Left ventricle myocardium inferior (tissue), 1 donor: ENCODE measurements around the gene GPR52. TPM values are rescaled to one million over a fixed set of nuclear protein-coding genes. Genes with fewer than 3 reads are reported as not detected.
A peak's percentile ranks its signal among the peaks of the same experiment; 100 is the strongest.

ENCODE experiments used
- DNase-seq: peaks from one replicate; pipeline ENCODE4 v3.0.0-alpha.2; 2020
- H3K27ac ChIP-seq: fragments of 200-600 bp; replicated peaks from 2 replicates; pipeline ENCODE4 v1.8.0; 2021
- H3K27me3 ChIP-seq: fragments of 200-600 bp; 2 replicates; pipeline ENCODE4 v1.8.0; 2021; ENCODE audit warnings: low read depth
- H3K36me3 ChIP-seq: fragments of 200-600 bp; 2 replicates; pipeline ENCODE4 v1.8.0; 2021
- H3K4me1 ChIP-seq: fragments of 200-600 bp; 2 replicates; pipeline ENCODE4 v1.8.0; 2021
- H3K4me3 ChIP-seq: fragments of 200-600 bp; 2 replicates; pipeline ENCODE4 v1.8.0; 2021; ENCODE audit warnings: mild to moderate bottlenecking, moderate library complexity
- H3K9me3 ChIP-seq: fragments of 200-600 bp; replicated peaks from 2 replicates; pipeline ENCODE4 v1.8.0; 2021
- intact Hi-C: fragments of 100-400 bp; cut with micrococcal nuclease; formaldehyde crosslinking; loops from one replicate; pipeline ENCODE4 v1.11.0; 2022
- long read RNA-seq: library from polyadenylated mRNA; unstranded; transcript quantifications from one replicate; pipeline ENCODE4 v2.0.0, GENCODE V29; 2021
- total RNA-seq: library from RNA; stranded (reverse); fragmentation: NEBNext Ultra II Directional; extraction: Animal tissue kit (Norgen Biotek cat#: 25700); gene quantifications from one replicate; pipeline ENCODE4 v1.2.1, GENCODE V29; 2021
- TF ChIP-seq, protein P1 (sequence below): fragments of 200-600 bp; IDR thresholded peaks from 2 replicates; pipeline ENCODE4 v1.8.0; 2021; ENCODE audit warnings: antibody characterized with exemption, mild to moderate bottlenecking, borderline replicate concordance
- donor health status: DM: no; HTN: yes; CAD: no; lungs with severe emphysema.

The GPR52 gene, protein sequence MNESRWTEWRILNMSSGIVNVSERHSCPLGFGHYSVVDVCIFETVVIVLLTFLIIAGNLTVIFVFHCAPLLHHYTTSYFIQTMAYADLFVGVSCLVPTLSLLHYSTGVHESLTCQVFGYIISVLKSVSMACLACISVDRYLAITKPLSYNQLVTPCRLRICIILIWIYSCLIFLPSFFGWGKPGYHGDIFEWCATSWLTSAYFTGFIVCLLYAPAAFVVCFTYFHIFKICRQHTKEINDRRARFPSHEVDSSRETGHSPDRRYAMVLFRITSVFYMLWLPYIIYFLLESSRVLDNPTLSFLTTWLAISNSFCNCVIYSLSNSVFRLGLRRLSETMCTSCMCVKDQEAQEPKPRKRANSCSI
- total RNA-seq, result 0.91 TPM
- long read RNA-seq, result 0 reads

DNA sequence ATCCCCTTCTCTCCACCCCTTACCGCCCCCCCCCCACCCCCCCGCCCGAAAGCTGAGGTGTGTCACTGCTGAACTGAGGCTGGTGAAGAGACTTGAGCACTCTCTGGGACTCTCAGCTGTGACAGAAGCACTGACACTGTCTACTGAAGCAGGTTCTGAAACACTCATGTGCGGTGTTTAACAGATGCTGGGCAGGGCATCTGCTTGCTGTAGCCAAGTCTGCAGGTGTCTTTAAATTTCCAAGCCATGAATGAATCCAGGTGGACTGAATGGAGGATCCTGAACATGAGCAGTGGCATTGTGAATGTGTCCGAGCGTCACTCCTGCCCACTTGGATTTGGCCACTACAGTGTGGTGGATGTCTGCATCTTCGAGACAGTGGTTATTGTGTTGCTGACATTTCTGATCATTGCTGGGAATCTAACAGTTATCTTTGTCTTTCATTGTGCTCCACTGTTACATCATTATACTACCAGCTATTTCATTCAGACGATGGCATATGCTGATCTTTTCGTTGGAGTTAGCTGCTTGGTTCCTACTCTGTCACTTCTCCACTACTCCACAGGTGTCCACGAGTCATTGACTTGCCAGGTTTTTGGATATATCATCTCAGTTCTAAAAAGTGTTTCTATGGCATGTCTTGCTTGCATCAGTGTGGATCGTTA lies at the start of gene GPR52:
GPR52 (plus strand) TSS at position 99 of the 665 bp plus-strand sequence; CDS start at position 247, 148 bp downstream.
- H3K36me3 ChIP-seq, result no peaks in the 10 kb centered on the region
- H3K4me1 ChIP-seq, result peaks cover 24% of the 10 kb centered on the region
- peaks cover 10% of the 10 kb centered on the region for H3K9me3 ChIP-seq
- H3K27ac ChIP-seq, result peak within 1 kb of the TSS; percentile 7
- no peak for DNase-seq
- TF ChIP-seq, protein P1, sequence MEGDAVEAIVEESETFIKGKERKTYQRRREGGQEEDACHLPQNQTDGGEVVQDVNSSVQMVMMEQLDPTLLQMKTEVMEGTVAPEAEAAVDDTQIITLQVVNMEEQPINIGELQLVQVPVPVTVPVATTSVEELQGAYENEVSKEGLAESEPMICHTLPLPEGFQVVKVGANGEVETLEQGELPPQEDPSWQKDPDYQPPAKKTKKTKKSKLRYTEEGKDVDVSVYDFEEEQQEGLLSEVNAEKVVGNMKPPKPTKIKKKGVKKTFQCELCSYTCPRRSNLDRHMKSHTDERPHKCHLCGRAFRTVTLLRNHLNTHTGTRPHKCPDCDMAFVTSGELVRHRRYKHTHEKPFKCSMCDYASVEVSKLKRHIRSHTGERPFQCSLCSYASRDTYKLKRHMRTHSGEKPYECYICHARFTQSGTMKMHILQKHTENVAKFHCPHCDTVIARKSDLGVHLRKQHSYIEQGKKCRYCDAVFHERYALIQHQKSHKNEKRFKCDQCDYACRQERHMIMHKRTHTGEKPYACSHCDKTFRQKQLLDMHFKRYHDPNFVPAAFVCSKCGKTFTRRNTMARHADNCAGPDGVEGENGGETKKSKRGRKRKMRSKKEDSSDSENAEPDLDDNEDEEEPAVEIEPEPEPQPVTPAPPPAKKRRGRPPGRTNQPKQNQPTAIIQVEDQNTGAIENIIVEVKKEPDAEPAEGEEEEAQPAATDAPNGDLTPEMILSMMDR, result no peak
- no peaks in the 10 kb centered on the region for H3K27me3 ChIP-seq
- intact Hi-C loops, result no loop called here
- H3K4me3 ChIP-seq, result no peak within 1 kb of the TSS

DNA sequence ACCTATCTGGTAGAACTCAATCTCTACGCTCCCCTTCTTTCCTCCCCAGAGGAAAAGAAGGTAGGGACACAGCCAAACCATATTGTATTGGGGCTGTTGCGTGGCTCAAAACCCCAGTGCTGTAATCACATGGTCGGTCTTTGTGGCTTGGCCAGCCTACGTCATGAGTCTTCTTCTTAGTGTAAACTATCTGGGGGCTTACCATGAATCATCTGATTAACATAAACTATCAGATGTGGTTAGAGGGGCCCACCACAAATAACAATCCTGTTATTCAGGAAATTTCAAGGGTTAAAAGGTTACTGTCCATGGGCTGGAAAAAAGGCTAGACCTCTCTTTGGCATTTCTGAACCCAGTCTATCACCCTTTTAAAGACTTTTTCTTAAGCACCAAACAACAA lies 49.5 kb upstream of the GPR52 start:
- TF ChIP-seq, protein P1, result no peak
- H3K36me3 ChIP-seq, result peaks cover 23% of the 10 kb centered on the region
- no peak overlapping the region for H3K27ac ChIP-seq
- H3K9me3 ChIP-seq, result peaks cover 9% of the 10 kb centered on the region
- intact Hi-C loops, result loop anchor here (5.0 kb wide), 1 partner anchor 106 kb away; no protein-coding TSS in a partner anchor
- H3K4me3 ChIP-seq, result no peak overlapping the region
- DNase-seq, result no peak
- no peaks in the 10 kb centered on the region for H3K4me1 ChIP-seq
- H3K27me3 ChIP-seq, result no peaks in the 10 kb centered on the region

DNA sequence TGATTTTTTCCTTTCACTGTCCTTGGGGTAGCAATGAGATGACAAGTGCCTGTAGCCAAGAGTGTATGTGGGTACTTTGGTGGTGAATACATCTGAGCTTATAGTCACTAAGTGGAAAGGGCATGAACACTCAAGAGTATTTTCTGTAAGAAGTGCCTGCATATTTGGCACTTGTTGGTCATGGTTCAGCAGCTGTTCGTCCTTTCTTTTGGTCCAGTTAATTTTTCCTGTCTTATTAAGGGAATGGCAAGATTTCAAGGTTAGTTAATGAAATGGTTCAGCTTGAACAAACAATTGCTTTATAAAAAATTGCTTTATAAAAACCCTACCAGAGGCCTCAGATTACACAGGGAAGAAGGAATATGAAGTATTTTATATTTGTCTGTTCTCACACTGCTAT lies 48.6 kb upstream of the GPR52 start:
- Histone ChIP-seq H3K4me1 (no peaks in the 10 kb centered on the region), H3K4me3 (no peak overlapping the region), H3K27ac (no peak overlapping the region), H3K36me3 (peaks cover 13% of the 10 kb centered on the region), H3K27me3 (no peaks in the 10 kb centered on the region), H3K9me3 (no peaks in the 10 kb centered on the region)
- DNase-seq, result no peak
- TF ChIP-seq, protein P1, result no peak
- intact Hi-C loops, result loop anchor here (5.0 kb wide), 1 partner anchor 107 kb away; no protein-coding TSS in a partner anchor

DNA sequence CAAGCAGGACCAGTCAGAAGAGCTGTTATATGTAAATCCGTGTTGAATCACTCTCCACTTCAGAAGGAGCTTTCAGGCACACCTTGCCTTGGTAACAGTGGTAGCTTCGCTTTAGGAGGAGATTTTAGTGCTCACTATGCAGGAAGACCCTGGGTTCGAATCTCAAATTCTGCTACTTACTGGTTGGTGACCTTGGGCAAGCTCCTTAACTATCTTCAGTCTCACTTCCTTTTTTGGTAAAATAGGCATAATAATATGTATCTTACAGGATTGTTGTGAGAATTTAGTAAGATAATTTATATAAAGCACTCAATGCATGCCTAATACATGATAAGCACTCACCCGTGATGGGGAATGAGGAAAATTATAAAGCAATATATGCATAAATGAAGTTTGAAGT lies 46.7 kb upstream of the GPR52 start:
- intact Hi-C loops, result no loop called here
- Histone ChIP-seq H3K27me3 (no peaks in the 10 kb centered on the region), H3K4me3 (no peak overlapping the region), H3K36me3 (peaks cover 10% of the 10 kb centered on the region), H3K9me3 (no peaks in the 10 kb centered on the region), H3K4me1 (no peaks in the 10 kb centered on the region), H3K27ac (no peak overlapping the region)
- TF ChIP-seq, protein P1, result no peak
- no peak for DNase-seq

DNA sequence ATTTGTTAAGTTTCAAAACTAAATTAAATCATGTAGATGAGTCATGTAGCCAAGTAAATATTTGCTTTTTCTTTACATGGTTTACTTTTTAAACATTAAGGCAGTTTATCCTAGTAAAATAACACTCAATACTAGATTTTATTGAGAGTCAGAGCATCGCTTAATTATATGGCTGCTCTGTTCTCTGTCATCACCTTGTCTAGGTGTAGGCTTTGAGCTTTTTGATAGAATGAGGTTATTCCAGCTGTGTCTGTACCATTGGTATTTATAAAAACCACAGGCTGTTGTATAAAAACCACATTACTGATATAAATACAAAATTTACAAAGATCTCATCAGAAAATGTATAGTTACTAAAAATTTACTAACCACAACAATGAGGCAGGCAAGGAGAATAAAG lies 42.5 kb upstream of the GPR52 start:
- DNase-seq, result no peak
- H3K4me1 ChIP-seq, result peaks cover 11% of the 10 kb centered on the region
- H3K36me3 ChIP-seq, result no peaks in the 10 kb centered on the region
- intact Hi-C loops, result no loop called here
- H3K4me3 ChIP-seq, result no peak overlapping the region
- TF ChIP-seq, protein P1, result no peak
- H3K9me3 ChIP-seq, result no peaks in the 10 kb centered on the region
- H3K27me3 ChIP-seq, result no peaks in the 10 kb centered on the region
- no peak overlapping the region for H3K27ac ChIP-seq
